ENCODE results near the gene RNF130.

DNA sequence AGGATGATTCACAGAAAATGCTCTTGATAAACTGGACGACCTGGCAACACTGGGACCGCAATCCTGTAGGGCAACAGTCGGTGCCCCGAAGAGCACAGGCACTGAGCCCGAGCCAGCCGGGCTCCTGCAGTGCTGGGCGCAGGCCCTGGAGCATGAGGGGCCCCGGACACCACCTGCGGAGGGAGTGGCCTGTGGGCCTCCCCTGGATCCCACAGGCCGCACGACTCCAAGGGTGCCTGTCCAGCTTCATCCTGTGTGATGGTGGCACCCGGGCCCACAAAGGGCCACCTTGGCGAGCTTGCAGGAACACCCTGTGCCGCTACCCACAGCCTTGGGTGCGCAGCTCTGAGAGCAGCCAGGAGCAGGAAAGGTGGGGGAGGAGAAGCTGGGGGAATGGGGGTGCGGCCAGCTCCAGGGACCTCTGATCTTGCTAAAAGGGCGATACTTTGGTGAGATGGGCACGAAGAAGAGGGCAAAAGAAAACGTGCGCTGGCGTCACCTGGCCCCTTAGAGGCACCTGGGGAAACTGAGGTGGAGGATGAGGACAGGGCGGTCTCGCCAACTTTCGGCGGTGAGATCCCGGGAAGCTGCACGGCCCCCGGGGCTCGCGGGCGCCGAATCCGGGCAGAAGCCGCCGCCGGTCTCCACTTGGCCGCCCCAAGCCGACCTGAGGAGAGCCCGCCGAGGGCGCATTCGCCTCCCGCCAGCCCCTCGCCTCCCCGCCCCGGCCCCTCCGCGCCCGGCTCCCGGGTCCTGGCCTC is 164.6 kb downstream of the RNF130 start:
- TF ChIP-seq CTCF (conservative IDR thresholded peaks at IDR 0.05; ENCODE audit: low read depth, low read length) (no peak), EZH2 (IDR thresholded peaks at IDR 0.05; ENCODE audit: borderline replicate concordance, low read depth, low read length, poor library complexity, severe bottlenecking) (no peak)

All from A673 (cell line).